Activated T-cell treated with anti-CD3 and anti-CD28 coated beads for 48 hours (primary cell): Measurements from ENCODE around the gene C10orf62.
"Not testable (repeated sequence)": the region's sequence is repeated elsewhere in the genome, so short reads cannot be mapped to it uniquely, and the experiment has no call there.

Source experiments
- DNase-seq: peaks from one replicate; pipeline ENCODE4 v3.0.0-alpha.2; 2020; ENCODE audit warnings: low read depth

Gene C10orf62

DNA sequence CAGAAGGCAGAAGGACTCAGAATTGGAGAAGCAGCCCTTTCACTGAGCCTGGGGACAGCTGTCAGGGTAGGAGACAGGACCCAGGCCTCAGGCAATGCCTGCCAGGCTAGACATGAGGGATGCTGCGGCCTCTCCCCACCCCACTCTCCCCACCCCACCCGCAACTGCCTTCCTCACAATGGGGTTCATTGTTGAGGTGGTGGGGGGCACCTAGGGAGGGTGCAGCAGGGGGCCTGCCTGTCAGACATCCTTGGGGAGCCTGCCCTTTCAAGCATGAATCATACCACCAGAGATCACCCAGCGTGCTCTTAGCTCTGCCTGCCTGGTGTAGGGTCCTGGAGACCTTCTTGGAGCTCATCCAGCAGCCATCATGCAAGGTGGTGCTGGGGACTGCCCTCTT lies at the start of gene C10orf62:
Gene C10orf62 (plus strand): TSS at position 243 of the 400 bp plus-strand sequence. CDS start 177 bp downstream, outside the sequence.
- no peak for DNase-seq

- DNase-seq: no peak
Measured at GRCh38 chr10:97540669-97541500, 48.6 kb upstream of the C10orf62 start.

- DNase-seq: peak; percentile 21
Measured at GRCh38 chr10:97542169-97543024, 47.1 kb upstream of the C10orf62 start.

GRCh38 chr10:97543025-97543546 lies 46.4 kb upstream of the C10orf62 start:
- peak; percentile 58 for DNase-seq

GRCh38 chr10:97546456-97547270 lies 42.9 kb upstream of the C10orf62 start:
- DNase-seq: no peak

DNA sequence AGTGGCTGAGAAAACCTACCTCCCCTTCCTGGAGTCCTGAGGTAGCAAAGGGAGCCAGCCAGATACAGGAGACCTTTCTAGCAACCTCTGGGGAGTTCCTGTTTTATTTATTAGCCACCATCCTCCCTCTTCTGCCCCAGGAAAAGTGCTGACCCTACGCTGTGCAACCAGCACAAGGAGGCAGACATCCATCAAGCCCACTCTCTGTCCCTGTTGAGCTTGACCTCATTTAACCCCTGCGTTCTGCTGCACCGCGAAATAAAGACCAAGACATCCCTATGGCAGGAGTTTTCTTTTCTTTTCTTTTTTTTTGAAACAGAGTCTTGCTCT lies 42.3 kb upstream of the C10orf62 start:
- DNase-seq: no peak

GRCh38 chr10:97547962-97548361 lies 41.6 kb upstream of the C10orf62 start:
- no peak for DNase-seq

DNA sequence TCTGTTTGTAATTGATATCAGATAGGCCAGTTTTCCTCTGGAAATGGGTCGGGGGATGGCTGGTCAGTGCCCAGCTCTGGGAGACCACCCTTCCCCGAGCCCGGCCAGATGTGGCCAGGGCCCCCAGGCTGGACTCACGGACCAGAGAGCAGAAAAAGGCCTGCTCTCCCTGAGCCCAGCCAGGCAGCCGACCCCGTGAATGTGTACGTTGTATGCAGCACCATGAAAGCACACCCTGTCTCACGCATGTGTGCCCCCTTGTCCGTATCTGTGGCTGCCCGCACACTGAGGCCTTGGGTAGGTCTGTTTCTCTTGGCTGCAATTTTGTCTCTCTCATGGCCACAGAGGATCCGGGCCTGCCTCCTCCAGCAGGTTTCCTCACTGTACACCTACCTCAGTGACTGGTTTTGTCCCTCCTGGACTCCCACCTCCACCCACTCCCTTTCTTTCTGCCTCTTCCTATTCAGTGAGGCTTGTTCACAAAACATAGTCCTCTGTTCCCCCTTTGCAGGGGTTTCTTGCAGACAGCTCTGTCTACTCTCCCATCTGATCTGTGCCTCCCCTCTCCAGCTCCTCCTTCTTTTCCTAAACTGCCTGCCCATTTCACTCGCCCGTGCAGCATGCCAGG lies 40.6 kb upstream of the C10orf62 start:
- no peak for DNase-seq

GRCh38 chr10:97549587-97550322 lies 39.8 kb upstream of the C10orf62 start:
- no peak for DNase-seq

DNA sequence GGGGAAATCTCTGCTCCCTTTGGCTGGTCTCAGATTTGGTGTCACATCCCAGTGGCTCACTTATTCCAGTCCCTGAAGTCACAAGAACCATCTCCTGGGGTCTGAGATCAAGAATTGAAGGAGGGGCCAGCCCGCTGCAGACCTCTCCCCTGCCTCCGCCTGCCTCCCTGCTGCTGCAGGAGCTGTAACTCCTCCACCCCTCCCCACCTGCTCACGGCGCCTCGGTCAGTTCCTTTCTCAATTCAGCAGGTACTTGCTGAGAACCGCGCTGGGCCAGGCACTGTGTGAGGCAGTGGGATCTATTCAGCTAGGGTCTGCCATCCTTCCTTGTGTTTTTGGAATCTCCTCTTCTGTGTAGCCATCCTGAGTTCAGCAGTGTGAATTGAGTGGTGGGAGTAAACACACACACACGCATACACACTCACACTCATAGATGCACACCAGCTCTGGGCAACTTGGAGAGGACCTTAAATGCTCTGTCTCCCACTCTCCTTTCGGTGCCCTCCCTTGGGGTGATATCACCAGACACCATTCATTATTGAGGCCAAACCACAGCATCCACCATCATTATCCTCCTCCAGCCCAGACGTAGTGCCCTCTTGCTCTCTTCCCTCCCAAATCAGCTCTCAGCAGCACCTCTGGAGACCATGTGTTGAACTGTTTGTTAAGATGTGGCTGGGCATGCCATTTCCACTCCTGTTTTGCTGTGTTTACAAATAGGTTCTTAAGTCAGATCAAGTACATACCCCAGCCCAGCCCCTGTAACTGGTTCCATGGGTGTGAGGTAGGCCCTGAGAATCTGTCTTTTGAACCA lies 39.0 kb upstream of the C10orf62 start:
- no peak for DNase-seq

- no peak for DNase-seq
Measured at GRCh38 chr10:97551271-97551670, 38.2 kb upstream of the C10orf62 start.

DNA sequence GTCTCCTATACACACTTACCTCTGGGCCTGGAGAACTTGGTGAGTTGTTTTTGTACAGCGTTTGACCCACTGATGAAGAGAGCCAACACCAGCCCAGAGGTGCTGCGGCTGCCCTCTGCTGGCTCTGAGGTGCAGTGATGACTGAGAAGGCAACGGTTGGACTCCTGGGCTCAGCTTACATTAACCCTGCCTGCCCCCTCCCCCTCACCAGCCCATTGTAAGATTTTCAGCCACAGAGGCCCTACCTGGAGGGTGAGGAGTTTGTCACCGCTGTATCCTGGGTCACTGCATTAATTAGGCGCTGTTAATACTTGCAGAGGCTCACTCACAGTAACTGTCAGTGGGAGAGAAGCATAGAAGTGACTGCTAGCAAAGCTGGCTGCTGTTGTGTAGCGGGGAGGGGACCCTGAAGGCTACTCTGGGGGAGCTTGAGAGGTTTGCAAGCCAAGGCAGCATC lies 35.9 kb upstream of the C10orf62 start:
- peak; percentile 57 for DNase-seq

DNA sequence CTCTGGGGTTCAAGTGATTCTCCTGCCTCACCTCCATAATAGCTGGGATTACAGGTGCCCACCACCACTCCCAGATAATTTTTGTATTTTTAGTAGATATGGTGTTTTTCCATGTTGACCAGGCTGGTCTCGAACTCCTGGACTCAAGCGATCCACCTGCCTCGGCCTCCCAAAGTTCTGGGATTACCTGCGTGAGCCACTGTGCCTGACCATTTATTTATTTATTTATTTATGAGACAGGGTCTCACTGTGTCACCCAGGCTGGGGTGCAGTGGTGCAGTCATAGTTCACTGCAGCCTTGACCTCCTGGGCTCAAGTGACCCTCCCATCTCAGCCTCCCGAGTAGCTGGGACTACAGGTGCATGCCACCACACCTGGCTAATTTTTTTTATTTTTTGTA lies 35.2 kb upstream of the C10orf62 start:
- DNase-seq: not testable (repeated sequence)

GRCh38 chr10:97555541-97555940 lies 34.0 kb upstream of the C10orf62 start:
- DNase-seq: not testable (repeated sequence)

DNA sequence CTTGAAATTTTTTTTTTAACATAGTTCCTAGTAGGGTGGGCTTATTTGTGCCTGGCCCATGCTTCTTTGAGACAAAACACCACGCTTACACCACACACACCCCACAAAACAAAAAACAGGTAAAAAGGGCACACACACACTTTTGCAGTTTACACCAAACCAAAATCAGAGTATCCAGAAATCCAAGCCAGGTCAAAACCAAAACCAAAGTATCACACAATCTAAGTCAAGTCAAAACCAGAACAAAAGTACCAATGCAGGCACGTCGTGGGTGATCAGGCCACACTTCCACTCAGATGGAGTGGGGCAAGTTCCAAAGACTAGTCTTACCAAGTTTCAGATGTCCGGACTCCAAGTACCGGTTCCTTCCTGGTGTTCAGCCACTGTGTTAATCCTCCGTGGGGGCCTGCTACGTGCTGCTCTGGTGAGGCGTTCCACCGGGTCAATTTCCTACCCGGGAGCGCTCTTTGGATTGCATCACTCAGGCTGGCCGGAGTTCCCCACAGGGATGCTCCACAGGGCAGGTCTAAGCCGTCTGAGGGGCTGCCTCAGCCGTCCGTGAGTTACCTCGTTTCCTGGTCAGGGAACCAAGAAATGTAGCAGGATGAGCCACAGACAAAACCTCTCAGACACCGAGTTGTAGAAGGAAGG lies 28.7 kb upstream of the C10orf62 start:
- not testable (repeated sequence) for DNase-seq

- not testable (repeated sequence) for DNase-seq
Measured at GRCh38 chr10:97561386-97562077, 28.0 kb upstream of the C10orf62 start.

- not testable (repeated sequence) for DNase-seq
Measured at GRCh38 chr10:97562329-97562728, 27.2 kb upstream of the C10orf62 start.

- DNase-seq: no peak
Measured at GRCh38 chr10:97563337-97563736, 26.2 kb upstream of the C10orf62 start.

DNA sequence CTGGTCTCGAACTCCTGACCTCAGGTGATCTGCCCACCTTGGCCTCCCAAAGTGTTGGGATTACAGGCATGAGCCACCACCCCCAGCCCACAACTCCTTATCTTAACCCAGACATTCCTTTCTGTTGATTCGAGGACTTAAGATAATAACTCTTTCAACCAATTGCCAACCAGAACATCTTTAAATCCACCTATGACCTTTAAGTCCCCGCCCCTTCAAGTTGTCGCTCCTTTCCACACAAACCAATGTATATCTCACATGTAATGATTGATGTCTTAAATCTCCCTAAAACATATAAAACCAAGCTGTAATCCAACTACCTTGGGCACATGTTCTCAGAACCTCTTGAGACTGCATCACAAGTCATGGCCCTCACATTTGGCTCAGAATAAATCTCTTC lies 24.7 kb upstream of the C10orf62 start:
- no peak for DNase-seq
